Upper lobe of left lung (tissue), 4 donors: ENCODE measurements around the gene PIRT.

Experiments
- EP300 ChIP-seq, 4 donors: sonication (generic); formaldehyde crosslinking; IDR thresholded peaks; one replicate each; pipeline ENCODE4 v1.5.1; 2017; ENCODE audit warnings: antibody characterized with exemption in 4 of 4, control low read depth in 2 of 4
- TF ChIP-seq, protein P1 (sequence below), 6 experiments: fragments of 450-650 bp in 4 of 6; fragments of 200-600 bp in 2 of 6; sonication (generic) in 2 of 6; IDR thresholded peaks; one replicate each; pipeline ENCODE4 v1.5.1; 2016 to 2019; ENCODE audit warnings: antibody characterized with exemption in 6 of 6

DNA sequence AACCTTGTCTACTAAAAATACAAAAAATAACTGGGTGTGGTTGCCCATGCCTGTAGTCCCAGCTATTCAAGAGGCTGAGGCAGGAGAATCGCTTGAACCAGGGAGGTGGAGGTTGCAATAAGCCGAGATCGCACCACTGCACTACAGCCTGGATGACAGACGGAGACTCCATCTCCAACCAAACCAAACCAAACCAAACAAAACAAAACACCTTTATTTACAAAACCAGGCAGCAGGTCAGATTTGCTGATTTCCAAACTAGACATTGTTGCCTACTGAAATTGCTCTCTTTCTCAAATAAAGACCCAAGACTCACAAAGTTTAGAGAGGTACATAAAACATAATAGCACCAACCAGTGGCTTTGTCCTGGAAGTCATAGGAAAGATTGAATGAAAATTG is 28.3 kb downstream of the PIRT start:
- TF ChIP-seq EP300 (IDR thresholded peaks at IDR 0.05), result no peak
- TF ChIP-seq, protein P1, sequence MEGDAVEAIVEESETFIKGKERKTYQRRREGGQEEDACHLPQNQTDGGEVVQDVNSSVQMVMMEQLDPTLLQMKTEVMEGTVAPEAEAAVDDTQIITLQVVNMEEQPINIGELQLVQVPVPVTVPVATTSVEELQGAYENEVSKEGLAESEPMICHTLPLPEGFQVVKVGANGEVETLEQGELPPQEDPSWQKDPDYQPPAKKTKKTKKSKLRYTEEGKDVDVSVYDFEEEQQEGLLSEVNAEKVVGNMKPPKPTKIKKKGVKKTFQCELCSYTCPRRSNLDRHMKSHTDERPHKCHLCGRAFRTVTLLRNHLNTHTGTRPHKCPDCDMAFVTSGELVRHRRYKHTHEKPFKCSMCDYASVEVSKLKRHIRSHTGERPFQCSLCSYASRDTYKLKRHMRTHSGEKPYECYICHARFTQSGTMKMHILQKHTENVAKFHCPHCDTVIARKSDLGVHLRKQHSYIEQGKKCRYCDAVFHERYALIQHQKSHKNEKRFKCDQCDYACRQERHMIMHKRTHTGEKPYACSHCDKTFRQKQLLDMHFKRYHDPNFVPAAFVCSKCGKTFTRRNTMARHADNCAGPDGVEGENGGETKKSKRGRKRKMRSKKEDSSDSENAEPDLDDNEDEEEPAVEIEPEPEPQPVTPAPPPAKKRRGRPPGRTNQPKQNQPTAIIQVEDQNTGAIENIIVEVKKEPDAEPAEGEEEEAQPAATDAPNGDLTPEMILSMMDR (IDR thresholded peaks at IDR 0.05), result no peak
